ENCODE data around the gene TSHZ1. TPM values are rescaled to one million over a fixed set of nuclear protein-coding genes. Genes with fewer than 3 reads are reported as not detected.
A peak's percentile ranks its signal among the peaks of the same experiment; 100 is the strongest.

The TSHZ1 gene
- total RNA-seq, 2 donors from 2014 or later = 8.3 to 11.2 TPM

DNA sequence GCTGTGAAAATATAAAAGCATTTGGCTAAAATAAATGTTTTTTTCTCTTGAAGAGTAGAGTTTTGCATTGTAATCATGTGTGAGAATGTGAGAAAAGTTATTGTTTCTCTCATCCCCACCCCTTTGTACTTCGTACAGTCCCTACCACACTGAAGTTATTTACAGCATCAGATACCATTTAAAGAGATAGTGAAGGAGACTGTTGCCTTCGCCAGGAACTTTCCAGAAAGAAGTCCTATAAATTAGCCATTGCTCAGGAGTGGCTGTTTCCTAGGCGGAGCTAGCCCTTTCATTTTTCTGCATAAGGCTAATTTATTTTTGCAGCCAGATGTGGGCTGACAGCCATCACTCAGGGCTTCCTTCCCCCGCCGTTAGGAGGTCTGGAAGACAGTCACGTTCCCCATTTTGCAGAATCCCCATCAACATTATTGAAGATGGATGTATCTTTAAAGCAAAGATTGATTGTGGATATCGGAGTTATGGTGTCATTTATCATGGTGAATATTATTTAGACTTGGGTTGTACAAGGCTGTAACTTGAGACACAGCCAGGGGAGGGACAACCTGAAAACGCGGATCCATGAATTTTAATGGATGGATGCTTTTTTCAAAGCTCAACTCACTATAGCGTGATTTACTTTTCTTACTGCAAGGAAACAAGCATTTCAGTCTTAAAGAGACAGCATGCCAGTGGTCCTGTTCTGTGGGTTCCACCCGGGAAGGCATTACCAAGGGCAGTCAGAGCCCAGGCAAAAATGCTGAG is 17.1 kb downstream of the TSHZ1 start:
- no peak for TF ChIP-seq POLR2A (IDR thresholded peaks at IDR 0.05)
- TF ChIP-seq CTCF (IDR thresholded peaks at IDR 0.05) = no peak
- ATAC-seq (no peak), DNase-seq (no peak)
- no peaks in the 10 kb centered on the region for H3K27me3 ChIP-seq
- H3K36me3 ChIP-seq (replicated peaks in 1 of 2; ENCODE audit: insufficient read depth in 1 of 2, low read depth in 2 of 2) = no peaks in the 10 kb centered on the region
- no peaks in the 10 kb centered on the region for H3K9me3 ChIP-seq
- 45 to 62% methylated on average over 11 of the region's 11 CpGs for WGBS, 2 donors
- intact Hi-C loops (cut with DNase I) = no loop called here
- peak overlapping the region in 1 of 4 donors; percentile 28 for H3K27ac ChIP-seq
- H3K4me3 ChIP-seq = no peak overlapping the region
- peaks cover 28% of the 10 kb centered on the region for H3K4me1 ChIP-seq

- Histone ChIP-seq H3K27me3 (no peaks in the 10 kb centered on the region), H3K9me3 (no peaks in the 10 kb centered on the region), H3K4me1 (peaks cover 28% of the 10 kb centered on the region), H3K36me3 (replicated peaks in 1 of 2; ENCODE audit: insufficient read depth in 1 of 2, low read depth in 2 of 2) (no peaks in the 10 kb centered on the region), H3K4me3 (no peak overlapping the region), H3K27ac (no peak overlapping the region)
- intact Hi-C loops (cut with DNase I) = no loop called here
- DNase-seq (no peak), ATAC-seq (no peak)
- TF ChIP-seq CTCF (IDR thresholded peaks at IDR 0.05) = no peak
- TF ChIP-seq POLR2A (IDR thresholded peaks at IDR 0.05) = no peak
- 92 to 98% methylated on average over 7 to 9 of the region's 9 CpGs for WGBS, 2 donors
These were observed 18.4 kb downstream of the TSHZ1 start for GRCh38 chr18:75228967-75229366.

DNA sequence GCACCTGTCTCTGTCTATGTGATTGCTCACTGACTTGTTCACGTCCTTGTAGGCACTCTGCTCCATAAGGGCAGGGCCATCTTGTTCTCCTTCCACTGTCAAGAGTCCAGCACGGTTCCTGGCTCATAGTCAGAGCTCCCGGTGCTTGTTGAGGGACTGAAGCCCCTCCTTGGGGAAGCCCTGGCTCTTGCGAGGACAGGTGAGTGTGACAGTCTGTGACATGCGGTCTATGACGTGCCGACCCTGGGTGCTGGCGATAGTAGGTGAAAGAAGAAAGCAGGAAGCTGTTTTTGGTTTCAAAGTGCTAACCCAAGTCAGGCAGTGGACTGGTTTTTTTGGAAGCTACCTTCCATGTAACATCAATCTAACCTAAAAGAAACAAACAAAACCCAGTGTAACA is 18.8 kb downstream of the TSHZ1 start:
- intact Hi-C loops (cut with DNase I) = no loop called here
- H3K4me1 ChIP-seq = peaks cover 28% of the 10 kb centered on the region
- no peak for ATAC-seq
- no peak overlapping the region for H3K27ac ChIP-seq
- no peaks in the 10 kb centered on the region for H3K36me3 ChIP-seq (replicated peaks in 1 of 2; ENCODE audit: insufficient read depth in 1 of 2, low read depth in 2 of 2)
- 97 to 98% methylated on average over 8 of the region's 8 CpGs for WGBS, 2 donors
- TF ChIP-seq CTCF (IDR thresholded peaks at IDR 0.05) = no peak
- TF ChIP-seq POLR2A (IDR thresholded peaks at IDR 0.05) = no peak
- no peaks in the 10 kb centered on the region for H3K27me3 ChIP-seq
- no peak overlapping the region for H3K4me3 ChIP-seq
- DNase-seq = no peak
- H3K9me3 ChIP-seq = no peaks in the 10 kb centered on the region

DNA sequence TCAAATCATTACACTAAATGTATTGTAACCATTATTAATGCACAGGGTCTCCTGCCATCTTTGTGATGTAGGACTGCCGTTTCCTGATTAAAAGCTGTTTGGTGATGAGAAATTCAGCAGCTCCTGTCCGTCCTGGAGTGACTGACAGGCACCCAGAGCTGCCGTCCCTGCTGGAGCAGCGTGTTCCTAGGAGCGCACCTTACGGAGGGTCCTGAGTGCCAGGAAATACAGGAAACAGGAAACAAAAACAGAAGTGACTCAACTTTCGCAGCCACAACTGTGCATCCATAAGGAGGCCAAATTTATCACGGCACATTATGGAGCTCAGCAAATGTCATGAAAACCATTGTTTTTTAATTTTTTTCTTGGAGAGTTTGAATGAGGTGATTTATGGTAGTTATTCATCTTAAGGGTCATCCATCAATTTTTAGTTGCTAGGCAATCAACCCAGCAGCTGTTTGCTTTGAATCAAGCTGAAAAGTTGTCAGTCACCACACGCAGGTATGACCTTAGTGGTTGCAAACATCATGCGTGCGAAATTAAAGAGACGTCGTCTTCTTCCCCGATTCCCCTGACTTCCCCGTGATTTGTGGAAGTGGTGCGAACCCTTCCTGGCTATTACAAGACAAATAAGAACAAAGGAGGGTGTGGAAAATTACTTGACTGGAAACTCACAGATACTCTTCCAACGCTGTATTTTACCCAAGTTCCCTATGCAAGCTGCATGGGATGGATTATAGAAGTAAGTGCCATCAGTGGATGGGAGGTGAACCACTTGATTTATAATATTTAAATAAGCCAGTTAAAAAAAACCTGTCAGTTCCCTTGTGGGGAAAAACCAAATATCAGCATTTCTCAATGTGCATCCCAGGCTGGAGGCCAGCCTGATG is 19.8 kb downstream of the TSHZ1 start:
- H3K27me3 ChIP-seq = no peaks in the 10 kb centered on the region
- H3K4me3 ChIP-seq = no peak overlapping the region
- TF ChIP-seq POLR2A (IDR thresholded peaks at IDR 0.05) (no peak), CTCF (IDR thresholded peaks at IDR 0.05) (no peak)
- WGBS, 2 donors = 74 to 86% methylated on average over 17 of the region's 17 CpGs
- no peak for ATAC-seq
- intact Hi-C loops (cut with DNase I) = no loop called here
- DNase-seq = no peak
- H3K36me3 ChIP-seq (replicated peaks in 1 of 2; ENCODE audit: insufficient read depth in 1 of 2, low read depth in 2 of 2) = no peaks in the 10 kb centered on the region
- peak overlapping the region in 2 of 4 donors; percentile 3 for H3K27ac ChIP-seq
- H3K9me3 ChIP-seq = no peaks in the 10 kb centered on the region
- H3K4me1 ChIP-seq = peaks cover 28% of the 10 kb centered on the region

All from body of pancreas (tissue), 4 donors.